GM20431 (cell line): ENCODE results near the gene PRSS22.

ENCODE experiments used
- in situ Hi-C: fragments of 300-500 bp; cut with MseI, MboI; formaldehyde crosslinking; loops from one replicate; pipeline ENCODE4 v1.15.0; 2020; ENCODE audit warnings: low sequenced_read_pairs; ENCODE audit not compliant: unreplicated experiment

The PRSS22 gene

GRCh38 chr16:2881783-2882649 is 24.0 kb upstream of the PRSS22 start:
- in situ Hi-C loops: no loop called here

GRCh38 chr16:2879854-2880508 is 22.0 kb upstream of the PRSS22 start:
- in situ Hi-C loops: loop anchor here (10.0 kb wide), 1 partner anchor 45 kb away; no protein-coding TSS in a partner anchor

DNA sequence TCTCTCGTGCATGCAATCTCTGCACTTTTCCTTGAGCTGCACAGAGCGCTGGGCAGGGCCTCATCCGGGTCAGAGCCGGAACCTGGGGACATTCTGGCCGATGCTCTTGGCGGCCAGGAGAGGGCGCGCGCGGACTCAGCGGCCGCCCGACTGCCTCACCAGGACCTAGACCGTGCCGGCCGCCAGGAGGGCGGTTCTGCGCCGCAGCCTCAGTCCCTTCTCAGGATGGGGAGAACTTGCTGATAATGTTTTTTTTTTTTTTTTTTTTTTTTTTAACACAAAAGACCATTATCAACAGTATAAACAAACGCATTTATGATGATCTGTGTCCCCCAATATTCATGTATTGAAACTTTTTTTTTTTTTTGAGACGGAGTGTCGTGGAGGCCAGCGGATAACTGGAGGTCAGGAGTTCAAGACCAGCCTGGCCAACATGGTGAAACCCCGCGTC is 17.0 kb upstream of the PRSS22 start:
- in situ Hi-C loops: loop anchor here (10.0 kb wide), 1 partner anchor 50 kb away; no protein-coding TSS in a partner anchor

DNA sequence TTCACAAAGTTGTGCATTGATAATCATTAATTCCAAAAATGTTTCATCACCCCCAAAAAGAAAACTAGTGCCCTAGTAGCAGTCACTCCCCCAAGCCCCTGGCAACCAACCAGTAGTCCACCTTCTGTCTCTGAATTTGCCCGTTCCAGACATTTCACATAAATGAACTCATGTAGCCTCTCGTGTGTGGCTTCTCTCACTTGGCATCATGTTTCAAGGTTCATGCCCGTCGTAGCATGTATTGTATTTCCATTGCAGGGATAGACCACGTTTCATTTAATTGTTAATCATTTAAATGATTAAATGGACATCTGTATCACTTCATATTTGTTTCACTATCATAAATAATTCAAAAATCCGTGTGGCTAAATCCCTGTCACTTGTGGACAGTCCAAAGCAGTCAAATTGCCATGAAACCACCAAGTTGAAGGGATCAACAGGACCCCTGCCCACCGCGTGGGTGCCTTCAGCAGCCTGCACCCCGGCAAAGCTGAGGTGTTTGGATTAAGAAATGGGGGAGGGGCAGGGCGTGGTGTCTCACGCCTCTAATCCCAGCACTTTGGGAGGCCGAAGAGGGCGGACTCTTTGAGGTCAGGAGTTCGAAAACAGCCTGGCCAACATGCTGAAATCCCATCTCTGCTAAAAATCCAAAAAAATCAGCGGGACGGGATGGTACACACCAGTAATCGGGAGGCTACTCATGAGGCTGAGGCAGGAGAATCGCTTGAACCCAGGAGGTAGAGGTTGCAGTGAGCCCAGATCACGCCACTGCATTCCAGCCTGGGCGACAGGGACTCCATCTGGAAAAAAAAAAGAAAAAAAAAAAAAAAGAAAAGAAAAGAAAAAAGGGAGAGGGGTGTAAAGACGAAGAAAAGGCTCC is 16.3 kb upstream of the PRSS22 start:
- in situ Hi-C loops: loop anchor here (10.0 kb wide), 1 partner anchor 51 kb away; no protein-coding TSS in a partner anchor

DNA sequence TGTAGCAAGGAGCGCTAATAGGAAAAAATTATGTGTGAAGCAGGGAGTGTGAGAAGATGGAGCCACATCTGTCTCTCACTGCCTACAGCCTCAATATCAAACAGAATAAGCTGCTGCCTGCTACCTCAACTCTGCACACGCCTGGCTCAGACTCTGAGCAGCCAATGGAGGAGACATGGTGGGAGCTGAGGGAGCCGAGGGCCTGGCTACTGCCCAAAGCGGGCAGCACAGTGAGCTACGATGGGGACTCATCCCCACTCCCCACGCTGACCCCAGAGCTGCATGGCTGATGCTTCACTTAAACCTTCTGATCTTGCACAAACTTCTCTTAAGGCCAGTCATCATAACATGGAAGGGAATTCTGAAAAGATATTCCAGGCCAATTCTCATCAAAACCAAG is 14.0 kb upstream of the PRSS22 start:
- in situ Hi-C loops: loop anchor here (10.0 kb wide), 1 partner anchor 53 kb away; no protein-coding TSS in a partner anchor

- in situ Hi-C loops: no loop called here
Measured at GRCh38 chr16:2867987-2868789, 10.2 kb upstream of the PRSS22 start.

GRCh38 chr16:2867661-2867986 is 9.7 kb upstream of the PRSS22 start:
- in situ Hi-C loops: no loop called here

DNA sequence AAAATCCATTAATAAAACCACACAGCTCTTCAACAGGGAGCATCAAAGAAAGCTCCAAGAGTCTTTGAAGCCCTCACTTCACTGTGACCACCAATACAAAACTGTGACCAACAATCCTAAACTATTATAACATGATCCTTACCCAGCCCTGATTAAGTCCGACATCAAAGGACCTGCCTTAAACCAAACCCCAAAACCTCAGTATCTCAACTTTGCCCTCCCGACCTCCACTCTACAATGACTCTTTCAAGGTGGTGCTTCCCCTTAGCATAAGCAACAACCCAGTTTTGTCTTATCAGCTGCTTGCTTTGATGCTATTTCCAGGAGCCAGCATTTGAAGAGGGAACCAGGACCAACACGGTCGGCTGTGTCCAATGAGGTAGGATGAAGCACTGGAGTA is 8.5 kb upstream of the PRSS22 start:
- in situ Hi-C loops: no loop called here

GRCh38 chr16:2865651-2866050 is 7.7 kb upstream of the PRSS22 start:
- in situ Hi-C loops: no loop called here

DNA sequence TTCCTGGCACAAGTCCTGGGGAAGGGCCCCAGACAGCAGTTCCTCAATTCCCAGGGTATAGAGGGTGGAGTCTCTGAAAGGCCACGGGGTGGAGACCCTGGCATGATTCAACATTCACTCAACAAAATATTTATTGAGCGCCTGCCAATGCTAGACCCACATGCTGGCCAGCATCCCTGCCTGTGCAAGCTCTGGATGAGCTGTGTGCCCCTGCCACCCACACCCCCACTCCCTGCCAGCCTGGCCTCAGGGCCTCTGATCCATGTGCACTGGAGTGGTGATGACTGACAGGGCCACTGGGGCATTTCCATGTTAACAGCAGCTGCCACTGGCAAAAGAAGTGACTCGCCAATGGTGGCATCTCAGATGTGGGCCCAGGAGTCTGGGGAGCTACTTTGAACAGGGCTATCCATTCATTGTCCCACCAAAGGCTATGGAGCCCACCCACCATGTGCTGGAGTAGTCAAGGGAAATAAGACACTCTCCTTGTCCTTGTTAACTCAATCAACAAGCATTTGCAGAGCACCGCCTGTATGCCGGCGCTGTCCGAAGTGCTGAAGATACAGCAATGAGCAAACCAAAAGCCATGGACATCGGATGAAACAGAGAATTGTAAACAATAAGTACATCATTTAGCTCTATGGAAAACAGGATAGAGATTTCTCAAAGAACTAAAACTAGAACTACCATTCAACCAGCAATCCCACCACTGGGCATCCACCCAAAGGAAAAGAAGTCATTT is 3.0 kb upstream of the PRSS22 start:
- in situ Hi-C loops: no loop called here

- in situ Hi-C loops: no loop called here
Measured at GRCh38 chr16:2859686-2860265, 1.8 kb upstream of the PRSS22 start.

DNA sequence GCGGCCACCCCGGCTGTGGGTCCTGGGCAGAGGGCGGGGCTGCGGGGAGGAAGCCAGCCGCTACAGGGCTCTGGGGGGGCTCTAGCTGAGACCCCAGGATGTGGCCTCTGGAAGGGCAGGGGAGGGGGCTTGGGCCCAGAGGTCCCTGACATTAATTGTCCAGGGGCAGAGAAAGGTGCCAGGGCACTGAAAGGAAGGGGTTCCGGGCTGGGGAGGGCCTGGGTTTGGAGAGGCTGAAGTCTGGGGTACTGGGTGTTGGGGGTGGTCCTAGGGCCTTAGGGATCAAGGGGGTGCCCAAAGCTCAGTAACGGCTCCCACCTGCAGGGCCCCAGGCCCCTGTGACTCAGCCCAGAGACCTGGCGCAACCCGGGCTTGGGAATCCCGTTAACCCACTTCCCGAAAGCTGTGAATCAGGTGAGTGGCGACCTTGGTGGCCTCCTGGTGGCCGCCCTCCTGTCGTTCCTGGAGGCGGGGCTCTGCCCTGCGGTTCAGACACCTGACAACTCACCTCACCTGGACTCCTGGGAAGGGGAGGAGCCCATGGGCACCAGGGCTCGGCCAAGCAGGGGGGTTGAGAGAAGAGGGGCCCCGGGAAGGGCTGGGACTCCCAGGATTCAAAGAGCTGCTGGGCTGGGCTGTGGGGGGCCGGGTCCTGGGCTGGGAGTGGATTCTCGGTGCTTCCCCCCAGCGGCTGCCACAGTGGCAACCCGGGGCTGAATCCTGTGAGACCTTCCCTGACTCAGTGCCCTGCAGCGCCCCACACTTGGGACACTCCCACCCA is 465 bp upstream of the PRSS22 start:
- in situ Hi-C loops: no loop called here

DNA sequence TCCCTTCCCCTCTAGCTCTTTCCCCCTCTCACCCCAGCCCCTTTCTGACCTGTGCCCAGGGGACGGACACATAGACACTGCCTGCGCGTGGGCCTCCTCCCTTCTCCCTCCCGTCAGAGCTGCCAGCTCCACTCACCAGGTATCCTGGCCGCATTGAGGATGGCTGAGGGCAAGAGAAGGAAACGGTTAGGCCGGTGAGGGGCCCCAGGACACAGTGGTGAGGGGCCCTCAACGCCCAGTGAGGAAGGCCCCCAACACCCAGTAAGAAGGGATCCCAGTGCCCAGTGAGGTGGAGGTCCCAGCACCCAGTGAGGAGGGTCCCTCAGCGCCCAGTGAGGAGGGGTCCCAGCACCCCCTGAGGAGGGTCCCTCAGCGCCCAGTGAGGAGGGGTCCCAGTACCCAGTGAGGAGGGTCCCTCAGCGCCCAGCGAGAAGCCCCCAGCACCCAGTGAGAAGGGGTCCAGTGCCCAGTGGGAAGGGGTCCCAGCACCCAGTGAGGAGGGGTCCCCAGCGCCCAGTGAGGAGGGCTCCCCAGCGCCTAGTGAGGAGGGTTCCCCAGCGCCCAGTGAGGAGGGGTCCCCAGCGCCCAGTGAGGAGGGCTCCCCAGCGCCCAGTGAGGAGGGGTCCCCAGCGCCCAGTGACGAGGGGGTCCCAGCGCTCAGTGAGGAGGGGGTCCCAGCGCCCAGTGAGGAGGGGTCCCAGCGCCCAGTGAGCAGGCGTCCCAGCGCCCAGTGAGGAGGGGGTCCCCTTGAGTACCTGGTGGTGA is 1.1 kb downstream of the PRSS22 start:
- in situ Hi-C loops: no loop called here

GRCh38 chr16:2856061-2856670 is 1.8 kb downstream of the PRSS22 start:
- in situ Hi-C loops: no loop called here

- in situ Hi-C loops: no loop called here
Measured at GRCh38 chr16:2855536-2855935, 2.4 kb downstream of the PRSS22 start.

- in situ Hi-C loops: no loop called here
Measured at GRCh38 chr16:2854700-2855309, 3.2 kb downstream of the PRSS22 start.
